ENCODE data around the gene BRD3. TPM values are rescaled to one million over a fixed set of nuclear protein-coding genes. Genes with fewer than 3 reads are reported as not detected.
A peak's percentile ranks its signal among the peaks of the same experiment; 100 is the strongest.

BRD3 gene
- total RNA-seq, 4 donors from 2014 or later = 13.7 to 39.9 (median 18.7) TPM

DNA sequence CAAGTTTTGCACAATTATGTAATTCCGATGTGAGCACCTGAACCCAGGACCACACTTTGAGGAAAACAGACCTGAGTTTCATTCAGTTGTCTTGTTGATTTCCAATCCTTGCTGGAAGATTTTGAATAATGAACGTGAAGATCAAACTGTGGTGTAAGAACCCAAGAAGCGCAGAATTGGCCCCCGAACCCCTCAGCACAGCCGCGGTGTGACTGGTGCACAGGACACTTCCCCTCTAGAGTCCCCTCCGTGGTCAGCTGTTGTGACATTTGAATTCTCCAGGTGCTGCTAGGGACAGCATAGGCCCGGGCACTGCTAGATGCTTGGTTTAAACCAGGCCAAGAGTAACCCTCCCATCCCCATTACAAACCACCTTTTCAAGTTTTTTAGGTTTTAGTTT, 40.8 kb downstream of the BRD3 start:
- TF ChIP-seq, protein P1, sequence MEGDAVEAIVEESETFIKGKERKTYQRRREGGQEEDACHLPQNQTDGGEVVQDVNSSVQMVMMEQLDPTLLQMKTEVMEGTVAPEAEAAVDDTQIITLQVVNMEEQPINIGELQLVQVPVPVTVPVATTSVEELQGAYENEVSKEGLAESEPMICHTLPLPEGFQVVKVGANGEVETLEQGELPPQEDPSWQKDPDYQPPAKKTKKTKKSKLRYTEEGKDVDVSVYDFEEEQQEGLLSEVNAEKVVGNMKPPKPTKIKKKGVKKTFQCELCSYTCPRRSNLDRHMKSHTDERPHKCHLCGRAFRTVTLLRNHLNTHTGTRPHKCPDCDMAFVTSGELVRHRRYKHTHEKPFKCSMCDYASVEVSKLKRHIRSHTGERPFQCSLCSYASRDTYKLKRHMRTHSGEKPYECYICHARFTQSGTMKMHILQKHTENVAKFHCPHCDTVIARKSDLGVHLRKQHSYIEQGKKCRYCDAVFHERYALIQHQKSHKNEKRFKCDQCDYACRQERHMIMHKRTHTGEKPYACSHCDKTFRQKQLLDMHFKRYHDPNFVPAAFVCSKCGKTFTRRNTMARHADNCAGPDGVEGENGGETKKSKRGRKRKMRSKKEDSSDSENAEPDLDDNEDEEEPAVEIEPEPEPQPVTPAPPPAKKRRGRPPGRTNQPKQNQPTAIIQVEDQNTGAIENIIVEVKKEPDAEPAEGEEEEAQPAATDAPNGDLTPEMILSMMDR (IDR thresholded peaks at IDR 0.05) = no peak
- DNase-seq (ENCODE audit: low spot score) (no peak), ATAC-seq (ENCODE audit: low FRiP score) (no peak)

DNA sequence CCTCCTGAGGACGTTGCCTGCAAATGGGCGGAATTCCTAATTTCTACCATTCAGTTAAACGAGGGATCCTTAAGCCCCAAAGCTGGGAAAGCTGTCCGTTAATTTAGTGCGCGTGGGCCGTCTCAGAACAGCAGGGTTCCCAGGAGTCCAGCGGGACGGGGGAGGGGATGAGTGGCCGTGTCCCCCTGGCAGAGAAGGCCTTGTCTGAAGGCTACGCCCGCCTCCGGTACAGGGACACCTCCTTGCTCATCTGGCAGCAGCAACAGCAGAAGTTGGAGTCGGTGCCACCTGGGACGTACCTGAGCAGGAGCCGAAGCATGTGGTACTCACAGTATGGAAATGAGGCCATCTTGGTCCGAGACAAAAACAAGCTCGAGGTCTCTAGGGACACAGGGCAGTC, 41.2 kb downstream of the BRD3 start:
- TF ChIP-seq, protein P1 (IDR thresholded peaks at IDR 0.05) = no peak
- ATAC-seq (ENCODE audit: low FRiP score) (no peak), DNase-seq (ENCODE audit: low spot score) (no peak)

DNA sequence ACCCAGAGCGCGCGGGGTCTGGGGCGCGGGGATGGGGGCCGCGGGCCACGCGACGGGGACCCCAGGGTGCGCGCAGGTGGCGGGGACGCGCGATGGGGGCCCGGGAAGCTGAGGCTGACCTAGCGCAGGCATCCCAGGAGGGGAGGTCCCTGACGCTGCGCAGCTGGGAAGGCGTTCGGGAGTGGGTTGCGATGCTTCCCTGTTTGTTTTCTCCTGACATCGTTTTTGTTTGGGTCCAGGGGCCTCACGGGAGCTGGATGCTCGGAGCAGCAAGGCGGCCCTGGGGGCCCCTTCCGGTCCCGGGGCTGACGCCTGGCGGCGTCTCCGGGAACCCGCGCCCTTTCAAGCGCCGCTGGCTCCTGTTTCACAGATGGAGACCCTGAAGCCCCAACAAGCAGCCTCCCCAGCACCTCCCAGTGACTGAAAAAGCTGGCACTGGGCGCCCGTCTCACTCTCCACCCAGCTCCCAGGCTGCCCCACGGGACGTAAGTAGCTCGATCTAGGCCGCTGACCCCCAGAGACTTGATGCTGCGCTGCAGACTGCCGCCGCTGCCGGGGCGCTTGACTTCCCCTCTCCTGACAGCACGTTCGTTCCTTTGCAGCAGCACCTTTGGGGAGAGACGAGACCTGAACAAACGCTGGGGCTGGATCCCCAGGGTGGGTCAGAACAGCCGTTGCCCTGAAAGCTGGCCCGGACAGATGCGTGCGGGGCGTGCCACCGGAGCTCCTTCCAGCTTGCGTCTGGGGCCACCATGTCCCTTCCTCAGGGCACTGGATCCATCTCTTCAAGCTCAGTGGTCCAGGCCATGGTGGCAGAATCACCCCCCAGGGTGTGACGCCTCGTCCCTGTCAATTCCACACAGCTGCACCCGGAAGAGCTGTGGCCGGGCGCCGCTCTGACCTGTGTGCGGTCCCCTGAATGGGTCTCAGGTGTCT, 42.0 kb downstream of the BRD3 start:
- no peak for DNase-seq (ENCODE audit: low spot score)
- ATAC-seq (ENCODE audit: low FRiP score) = peak; percentile 1
- TF ChIP-seq, protein P1 (IDR thresholded peaks at IDR 0.05) = no peak

DNA sequence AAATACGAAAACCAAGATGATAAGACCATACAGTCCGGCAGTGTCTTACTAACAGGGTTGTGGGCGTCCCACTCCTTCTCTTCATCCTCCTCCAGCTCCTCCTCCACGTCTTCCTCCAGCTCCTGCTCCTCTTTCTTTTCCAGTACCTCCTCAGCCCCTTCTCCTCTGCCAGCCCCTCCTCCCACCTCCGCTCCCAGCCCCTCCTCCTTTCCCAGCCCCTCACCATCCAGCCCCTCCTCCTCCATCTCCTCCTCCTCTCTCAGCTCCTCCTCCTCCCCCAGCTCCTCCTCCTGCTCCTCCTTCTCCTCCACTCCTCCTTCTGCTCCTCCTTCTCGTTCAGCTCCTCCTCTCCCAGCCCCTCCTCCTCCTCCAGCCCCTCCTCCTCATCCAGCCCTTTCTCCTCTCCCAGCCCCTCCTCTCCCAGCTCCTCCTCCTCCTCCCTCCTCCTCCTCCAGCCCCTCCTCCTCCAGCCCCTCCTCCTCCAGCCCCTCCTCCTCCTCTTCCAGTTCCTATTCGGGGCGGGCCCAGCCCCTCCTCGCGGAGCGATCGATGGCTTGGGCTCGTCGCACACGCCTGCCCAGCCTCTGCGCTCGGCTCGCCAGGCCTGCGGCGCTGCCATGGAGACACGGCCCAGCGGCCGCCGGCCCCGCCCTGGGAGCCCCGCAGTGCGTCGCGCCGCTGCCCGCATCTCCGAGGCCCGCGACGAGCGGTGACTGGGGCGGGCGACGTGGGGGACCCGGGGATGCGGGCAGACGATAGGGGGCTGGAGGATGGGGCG, 42.8 kb downstream of the BRD3 start, which contains the start of gene BRD3OS:
BRD3OS (plus strand) TSS at position 654 of the 778 bp plus-strand sequence. CDS start 1,267 bp downstream, outside the sequence.
- ATAC-seq (ENCODE audit: low FRiP score) (peak; percentile 98), DNase-seq (ENCODE audit: low spot score) (peak; percentile 81)
- TF ChIP-seq, protein P1 (IDR thresholded peaks at IDR 0.05) = no peak

DNA sequence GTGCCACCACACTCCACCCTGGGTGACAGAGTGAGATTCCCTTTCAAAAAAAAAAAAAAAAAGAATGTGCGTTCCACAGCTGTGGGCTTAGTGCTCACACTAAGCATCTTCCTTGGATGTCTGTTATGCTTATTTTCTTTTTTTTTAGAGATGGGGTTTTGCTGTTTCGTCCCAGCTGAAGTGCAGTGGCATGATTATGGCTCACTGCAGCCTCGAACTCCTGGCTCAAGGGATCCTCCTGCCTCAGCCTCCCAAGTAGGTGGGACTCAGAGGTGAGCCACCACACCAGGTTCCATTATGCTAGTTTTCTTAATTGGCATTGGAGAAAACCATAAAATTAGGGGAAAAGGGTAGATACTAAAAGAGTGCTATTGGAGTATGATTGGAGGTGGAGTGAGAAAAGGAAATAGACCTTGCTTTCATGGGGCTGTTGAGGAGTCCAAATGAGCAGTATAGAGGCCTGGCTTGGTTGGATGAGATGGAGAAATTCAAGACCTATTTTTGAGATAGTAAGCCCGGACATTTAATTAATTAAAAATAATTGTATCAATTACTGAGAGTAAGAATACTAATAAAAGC, 43.5 kb downstream of the BRD3 start:
- no peak for ATAC-seq (ENCODE audit: low FRiP score)
- TF ChIP-seq, protein P1 (IDR thresholded peaks at IDR 0.05) = no peak
- DNase-seq (ENCODE audit: low spot score) = no peak

DNA sequence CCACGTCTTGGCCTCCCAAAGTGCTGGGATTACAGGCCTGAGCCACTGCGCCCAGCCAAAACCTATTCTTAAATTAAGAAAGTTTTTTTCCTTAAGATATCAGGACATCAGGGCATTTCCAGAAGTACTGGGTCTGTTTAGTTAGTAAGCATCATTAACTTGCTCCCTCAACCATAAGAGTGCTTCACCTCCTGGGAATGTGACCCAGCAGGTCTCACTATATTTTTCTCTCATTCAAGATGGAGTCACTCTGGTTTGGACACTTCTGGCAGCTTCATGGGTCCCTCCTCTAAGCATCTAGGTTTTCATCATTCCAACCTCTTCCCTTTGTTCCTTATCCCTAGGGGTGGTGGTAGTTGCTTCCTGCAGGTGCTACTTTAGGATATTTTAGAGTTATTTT, 52.9 kb downstream of the BRD3 start:
- TF ChIP-seq, protein P1 (IDR thresholded peaks at IDR 0.05) = no peak
- no peak for ATAC-seq (ENCODE audit: low FRiP score)
- no peak for DNase-seq (ENCODE audit: low spot score)

All from omental fat pad (tissue), 4 donors.